GM10266 (cell line): Measurements from ENCODE around the gene ZNF79.
A peak's percentile ranks its signal among the peaks of the same experiment; 100 is the strongest.

Source experiments
- DNase-seq: peaks from one replicate; pipeline ENCODE4 v3.0.0; 2012; ENCODE audit errors: extremely low spot score
- CTCF ChIP-seq: IDR thresholded peaks from 2 replicates; pipeline ENCODE4 v1.5.1; 2012; ENCODE audit warnings: mild to moderate bottlenecking, low read depth; ENCODE audit not compliant: control insufficient read depth, insufficient read depth; ENCODE audit errors: missing control alignments

The ZNF79 gene

GRCh38 chr9:127419348-127419747 is 4.8 kb upstream of the ZNF79 start:
- DNase-seq, result no peak
- TF ChIP-seq CTCF, result no peak

DNA sequence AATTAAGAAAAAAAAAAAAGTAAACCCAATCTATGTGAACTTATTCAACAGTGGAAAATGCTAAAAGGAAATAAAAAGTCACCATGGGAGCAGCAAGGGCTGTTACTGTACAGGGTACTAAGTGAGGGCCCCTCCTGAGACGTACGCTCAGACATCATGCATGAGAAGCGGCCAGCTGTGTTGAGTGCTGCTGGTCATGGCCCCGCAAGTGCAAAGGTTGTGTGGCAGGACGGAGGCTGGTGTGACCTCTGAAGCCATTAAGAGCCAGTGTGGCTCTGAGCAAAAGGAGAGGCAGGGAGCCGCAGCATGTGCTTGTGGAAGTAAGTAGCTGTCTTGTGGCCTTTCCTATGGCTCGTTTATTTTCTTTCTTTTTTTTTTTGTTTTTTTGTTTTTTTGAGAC is 3.1 kb upstream of the ZNF79 start:
- no peak for DNase-seq
- no peak for TF ChIP-seq CTCF

- DNase-seq, result no peak
- no peak for TF ChIP-seq CTCF
Measured at GRCh38 chr9:127422133-127422782, 1.9 kb upstream of the ZNF79 start.

GRCh38 chr9:127422787-127423186 is 1.4 kb upstream of the ZNF79 start:
- DNase-seq, result no peak
- TF ChIP-seq CTCF, result no peak

- TF ChIP-seq CTCF, result no peak
- no peak for DNase-seq
Measured at GRCh38 chr9:127423476-127423933, 677 bp upstream of the ZNF79 start.

DNA sequence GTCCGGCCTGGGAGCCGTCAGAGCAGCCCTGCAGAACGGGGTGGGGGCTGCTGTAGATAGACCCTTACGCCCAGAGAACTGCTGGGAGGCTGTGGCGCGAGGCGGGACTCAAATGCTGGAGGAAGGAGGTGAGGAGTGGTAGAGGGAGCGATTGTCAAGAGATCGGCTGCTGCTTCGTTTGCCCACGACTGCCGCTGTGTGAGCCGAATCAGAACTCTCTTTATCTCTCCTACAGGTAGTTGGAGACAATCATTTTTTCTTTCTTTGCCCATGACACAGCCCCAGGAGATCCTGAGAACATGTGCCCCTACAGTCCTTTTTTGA is 456 bp downstream of the ZNF79 start:
- TF ChIP-seq CTCF, result no peak
- DNase-seq, result no peak

GRCh38 chr9:127426756-127427155 is 2.6 kb downstream of the ZNF79 start:
- no peak for TF ChIP-seq CTCF

More at GRCh38 chr9:127426756-127427155, 2.6 kb downstream of the ZNF79 start:
- peak; percentile 40 for DNase-seq
